Central memory CD4-positive, alpha-beta T cell (primary cell): ENCODE measurements around the gene ZKSCAN3.
A peak's percentile ranks its signal among the peaks of the same experiment; 100 is the strongest.
"Not testable (repeated sequence)": the region's sequence is repeated elsewhere in the genome, so short reads cannot be mapped to it uniquely, and the experiment has no call there.

ENCODE experiments used
- DNase-seq: peaks from one replicate; pipeline ENCODE4 v3.0.0; 2022

Gene ZKSCAN3

GRCh38 chr6:28343898-28344677 lies 5.7 kb upstream of the ZKSCAN3 start:
- DNase-seq: no peak

GRCh38 chr6:28345201-28345600 lies 4.5 kb upstream of the ZKSCAN3 start:
- DNase-seq: no peak

GRCh38 chr6:28347119-28347518 lies 2.6 kb upstream of the ZKSCAN3 start:
- no peak for DNase-seq

GRCh38 chr6:28349344-28349891 lies 329 bp upstream of the ZKSCAN3 start:
- DNase-seq: no peak

GRCh38 chr6:28351087-28351486 lies 1.3 kb downstream of the ZKSCAN3 start:
- no peak for DNase-seq

GRCh38 chr6:28351493-28351925 lies 1.8 kb downstream of the ZKSCAN3 start:
- no peak for DNase-seq

DNA sequence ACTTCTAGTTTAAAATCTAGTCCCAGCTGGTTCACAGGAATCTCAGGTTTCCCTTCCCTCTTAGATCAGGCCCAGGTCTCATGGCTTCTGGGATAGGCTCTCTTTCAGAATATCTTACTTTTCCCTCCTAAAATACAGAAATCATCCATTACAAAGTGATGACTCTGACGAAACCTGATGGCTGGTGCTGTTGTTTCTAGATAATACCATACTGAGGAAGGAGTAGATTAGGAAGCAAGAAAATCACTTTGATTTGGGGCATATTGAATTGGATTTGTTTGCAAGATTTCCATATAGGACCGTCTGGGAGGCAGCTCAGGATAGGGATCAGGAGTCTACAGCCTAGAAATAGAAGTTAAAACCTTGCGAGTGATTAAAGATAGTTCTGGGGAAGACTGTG lies 3.6 kb downstream of the ZKSCAN3 start:
- no peak for DNase-seq

GRCh38 chr6:28353981-28354676 lies 4.4 kb downstream of the ZKSCAN3 start:
- no peak for DNase-seq

- DNase-seq: no peak
Measured at GRCh38 chr6:28354688-28355554, 5.2 kb downstream of the ZKSCAN3 start.

DNA sequence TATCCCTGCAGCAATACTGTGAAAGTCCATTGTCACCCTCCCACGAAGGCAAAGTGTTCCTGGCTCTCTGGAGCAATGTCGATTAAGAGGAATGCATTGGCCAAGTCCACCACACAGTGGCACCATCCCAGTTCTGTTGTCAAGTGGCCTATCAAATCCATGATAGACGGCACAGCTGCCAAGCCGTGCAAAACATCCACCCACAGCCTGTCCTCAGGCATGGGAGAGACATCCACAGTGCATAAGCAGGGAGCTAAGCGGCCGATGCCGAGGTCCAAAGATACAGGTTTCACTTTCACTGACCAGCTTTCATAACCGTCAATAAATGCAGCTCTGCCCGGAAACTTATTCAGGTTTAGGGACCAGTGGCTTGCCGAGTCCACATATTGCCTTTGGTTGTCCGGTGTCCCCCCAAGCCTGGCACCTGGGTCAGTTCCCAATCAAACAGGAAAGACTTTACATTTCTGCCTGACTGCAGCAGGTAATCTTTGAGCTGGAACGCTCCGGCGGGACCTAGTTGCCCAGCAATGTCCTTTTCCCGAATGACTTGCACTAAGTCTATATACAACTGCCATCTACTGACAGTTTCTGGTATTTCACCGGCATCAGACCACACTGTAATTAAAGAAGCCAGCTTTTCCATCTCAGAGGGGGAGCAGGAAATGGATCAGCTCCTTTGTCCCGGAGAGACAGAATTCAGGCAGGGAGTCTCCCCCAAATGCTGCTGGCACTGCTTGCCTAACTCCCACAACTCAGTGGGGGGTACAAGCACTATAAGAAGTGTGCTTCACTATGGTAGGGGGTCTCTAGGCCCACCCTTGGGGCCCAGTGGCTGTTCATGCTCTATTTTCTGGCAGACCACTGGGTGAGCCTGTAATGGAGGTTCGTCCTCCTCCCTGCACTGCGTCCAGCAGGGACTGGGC lies 6.3 kb downstream of the ZKSCAN3 start:
- peak; percentile 59 for DNase-seq

- no peak for DNase-seq
Measured at GRCh38 chr6:28356666-28357020, 6.9 kb downstream of the ZKSCAN3 start.

- no peak for DNase-seq
Measured at GRCh38 chr6:28357036-28357435, 7.3 kb downstream of the ZKSCAN3 start.

GRCh38 chr6:28359562-28359961 lies 9.8 kb downstream of the ZKSCAN3 start:
- not testable (repeated sequence) for DNase-seq

- no peak for DNase-seq
Measured at GRCh38 chr6:28360961-28361360, 11.2 kb downstream of the ZKSCAN3 start.

GRCh38 chr6:28365590-28365989 lies 15.8 kb downstream of the ZKSCAN3 start:
- DNase-seq: not testable (repeated sequence)

DNA sequence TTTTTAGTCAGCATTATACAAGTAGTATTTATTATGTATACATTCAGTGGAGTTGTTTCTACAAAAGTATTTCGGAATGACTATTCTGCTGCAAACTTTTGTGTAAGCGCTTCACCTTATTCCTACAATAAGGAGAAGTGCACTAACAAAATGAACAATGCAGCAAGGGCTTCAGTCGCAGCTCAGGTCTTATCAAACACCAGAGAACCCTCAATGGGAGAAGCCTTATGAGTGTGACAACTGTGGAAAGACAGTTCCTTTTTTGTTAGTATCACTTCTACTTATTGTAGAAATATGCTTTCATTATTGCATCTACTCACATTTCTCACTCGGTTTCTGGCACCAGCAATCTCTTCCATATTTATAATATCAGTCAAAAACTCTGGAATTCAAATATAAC lies 18.8 kb downstream of the ZKSCAN3 start:
- DNase-seq: no peak

DNA sequence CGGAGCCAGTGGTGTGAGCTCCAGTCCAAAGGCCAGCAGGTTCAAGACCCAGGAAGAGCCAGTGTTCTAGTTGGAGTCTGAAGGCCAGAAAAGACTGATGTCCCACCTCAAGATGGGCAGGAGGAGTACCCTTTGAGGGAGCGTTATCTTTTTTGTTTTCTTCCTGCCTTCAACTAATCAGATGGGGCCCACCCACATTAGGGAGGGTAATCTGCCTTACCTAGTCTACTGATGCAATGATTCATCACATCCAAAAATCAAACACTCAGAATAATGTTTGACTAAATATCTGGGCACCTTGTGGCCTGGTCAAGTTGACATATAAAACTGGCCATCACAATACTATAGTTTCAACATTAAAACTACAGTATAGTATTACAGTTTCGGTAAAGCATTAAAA lies 19.7 kb downstream of the ZKSCAN3 start:
- DNase-seq: no peak

- DNase-seq: no peak
Measured at GRCh38 chr6:28370440-28370839, 20.7 kb downstream of the ZKSCAN3 start.

DNA sequence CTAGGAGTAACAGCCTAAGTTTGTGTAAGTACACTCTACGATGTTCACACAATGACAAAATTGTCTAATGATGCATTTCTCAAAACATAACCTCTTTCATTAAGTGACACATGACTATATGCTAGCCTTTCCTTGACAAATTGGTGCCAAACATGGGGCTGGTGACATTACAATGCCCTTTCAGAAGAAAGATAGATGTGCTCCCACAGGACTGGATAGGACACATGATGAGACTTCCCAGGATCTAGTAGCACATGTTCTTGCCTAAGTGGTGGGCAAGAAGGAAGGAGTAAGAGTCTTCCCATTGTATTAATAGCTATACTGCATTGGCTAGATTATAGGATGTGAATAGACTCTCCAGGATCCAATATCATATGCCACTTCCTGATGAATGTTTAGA lies 21.5 kb downstream of the ZKSCAN3 start:
- DNase-seq: no peak

DNA sequence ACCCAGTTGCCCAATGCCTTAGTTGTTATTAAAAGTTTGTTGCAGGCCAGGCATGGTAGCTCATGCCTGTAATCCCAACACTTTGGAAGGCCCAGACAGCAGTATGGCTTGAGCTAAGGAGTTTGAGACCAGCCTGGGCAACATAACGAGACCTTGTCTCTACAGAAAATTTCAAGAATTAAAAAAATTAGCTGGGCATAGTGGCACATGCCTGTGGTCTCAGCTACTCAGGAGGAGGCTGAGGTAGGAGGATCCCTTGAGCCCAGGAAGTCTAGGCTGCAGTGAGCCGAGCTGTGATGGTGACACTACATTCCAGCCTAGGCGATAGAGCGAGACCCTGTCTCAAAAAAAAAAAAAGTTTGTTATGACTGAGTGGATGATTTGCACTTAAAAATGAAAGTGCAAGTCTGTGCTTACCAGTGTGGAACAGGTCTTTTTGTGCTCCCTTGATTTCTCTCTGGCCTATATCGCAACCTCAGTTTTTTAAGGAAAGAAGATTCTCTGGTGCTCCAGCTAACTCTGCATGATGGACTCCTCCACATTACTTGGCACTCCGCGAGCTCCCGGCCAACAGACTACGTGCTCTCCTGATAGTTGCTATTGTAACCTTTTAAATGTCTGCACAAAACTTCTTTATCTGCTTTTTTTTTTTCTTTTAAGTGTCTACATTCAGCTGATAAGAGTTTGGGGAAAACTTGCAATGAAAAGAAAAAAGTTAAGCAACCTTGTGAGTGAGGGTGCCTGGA lies 22.1 kb downstream of the ZKSCAN3 start:
- no peak for DNase-seq

DNA sequence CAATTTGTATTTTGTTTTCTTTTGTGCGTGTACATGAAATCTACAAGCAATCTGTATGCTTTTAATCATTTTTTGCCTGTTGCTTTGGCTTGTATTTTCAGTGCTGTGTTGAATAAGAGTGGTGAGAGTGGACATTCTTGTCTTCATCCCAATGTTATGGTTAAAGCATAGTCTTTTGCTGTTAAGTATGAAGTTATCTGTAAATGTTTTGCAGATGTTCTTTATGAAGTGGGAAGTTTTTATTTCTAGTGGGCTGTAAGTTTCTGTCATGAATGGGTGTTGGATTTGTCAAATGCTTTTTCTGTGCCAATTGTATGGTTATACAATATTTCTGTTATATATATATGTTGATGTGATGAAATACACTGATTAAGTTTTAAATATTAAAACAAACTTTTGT lies 24.2 kb downstream of the ZKSCAN3 start:
- no peak for DNase-seq
